GM21529 (cell line): Measurements from ENCODE around the gene SH3GL2.
A peak's percentile ranks its signal among the peaks of the same experiment; 100 is the strongest.

Experiments
- ATAC-seq: cut with Tn5 transposase; IDR thresholded peaks from one replicate; pipeline ENCODE4 v1.9.1; 2021; ENCODE audit not compliant: unreplicated experiment

SH3GL2 gene

DNA sequence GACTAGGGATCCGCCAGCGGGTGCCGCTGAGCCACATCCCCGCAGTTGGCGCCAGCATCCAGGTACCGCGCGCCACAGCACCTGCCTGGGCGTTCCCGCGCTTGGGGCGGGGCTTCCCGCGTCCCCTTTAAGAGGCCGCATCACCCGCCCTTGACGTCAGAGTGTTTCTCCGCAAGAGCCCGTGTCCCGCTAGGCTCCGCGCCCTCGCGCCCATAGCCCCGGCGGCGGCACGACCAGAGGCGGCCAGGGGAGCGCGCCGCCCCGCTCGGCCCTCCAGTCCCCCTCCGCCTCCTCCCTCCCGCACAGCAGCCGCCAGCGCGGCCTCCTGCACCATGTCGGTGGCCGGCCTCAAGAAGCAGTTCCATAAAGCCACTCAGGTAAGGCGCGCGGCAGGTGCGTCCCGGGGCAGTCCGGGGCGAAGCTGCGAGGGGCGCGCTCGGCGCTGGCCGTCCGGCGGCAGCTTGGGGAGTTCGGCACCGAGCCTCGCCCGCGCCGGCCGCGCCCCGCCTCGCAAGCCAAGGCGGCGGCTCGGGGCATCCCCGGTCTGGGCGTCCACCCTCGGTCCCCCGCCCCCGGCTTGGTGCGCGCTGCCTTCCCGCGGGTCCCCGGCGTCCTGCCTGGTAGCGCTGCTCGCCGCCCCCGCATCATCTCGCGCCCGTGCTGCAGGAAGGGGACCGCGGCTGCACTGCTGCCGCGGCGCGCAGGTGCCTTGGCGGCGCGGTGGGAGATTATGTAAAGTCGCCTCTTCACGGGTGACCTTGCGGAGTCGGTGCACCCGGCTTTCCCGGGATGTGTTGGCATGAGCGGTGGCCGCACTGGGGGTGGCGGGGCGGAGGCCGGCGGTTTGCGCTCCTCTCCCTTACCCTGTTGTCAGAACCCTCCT lies at the start of gene SH3GL2:
TSS of gene SH3GL2 (plus strand) at position 156 of the 883 bp plus-strand sequence.
- no peak for ATAC-seq

DNA sequence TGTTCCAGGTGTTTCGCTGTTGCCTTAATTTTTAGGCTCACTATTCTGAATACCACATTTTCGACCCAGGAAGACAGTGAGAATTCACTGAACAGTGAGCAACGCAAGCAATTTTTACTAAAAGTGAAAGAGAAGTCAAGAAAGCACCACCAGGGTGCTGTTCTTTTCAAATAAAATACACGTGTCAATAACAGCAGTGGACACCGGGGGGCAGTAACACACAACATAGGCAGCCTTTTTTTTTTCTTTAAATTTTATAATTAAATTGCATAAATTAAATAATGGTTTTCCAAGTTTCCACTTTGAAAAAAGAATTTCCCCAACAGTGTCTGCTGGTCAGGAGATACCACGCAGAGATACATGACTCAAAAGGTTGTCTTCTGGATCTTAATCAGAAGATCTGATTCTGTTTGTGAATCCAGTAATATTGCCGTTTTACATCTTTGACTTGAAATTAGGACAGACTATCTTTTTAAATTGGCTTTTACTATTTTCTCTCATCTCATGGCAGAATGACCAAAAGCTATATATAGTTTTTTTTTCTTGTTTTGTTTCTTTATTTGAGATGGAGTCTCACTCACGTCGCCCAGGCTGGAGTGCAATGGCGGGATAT lies 47.1 kb upstream of the SH3GL2 start:
- peak; percentile 90 for ATAC-seq

DNA sequence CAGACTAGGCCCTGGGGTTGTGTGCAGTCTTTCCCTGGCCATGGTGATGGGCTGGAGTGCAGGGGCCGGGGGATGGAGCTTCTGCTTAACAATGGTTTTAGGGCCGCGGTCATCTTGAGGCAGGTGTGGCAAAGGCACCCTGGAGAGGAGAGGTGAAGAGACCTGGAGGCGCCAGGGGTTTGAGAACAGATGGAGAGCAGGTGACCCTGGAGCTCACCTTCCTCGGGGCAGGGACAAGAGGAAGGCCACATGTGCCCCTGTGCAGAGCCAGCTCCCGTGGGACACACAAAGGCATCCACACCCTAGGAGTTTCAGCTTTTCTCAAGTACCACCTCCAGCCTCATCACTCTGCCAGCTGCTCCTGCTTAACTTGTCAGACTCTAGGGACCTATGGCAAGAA lies 46.4 kb upstream of the SH3GL2 start:
- no peak for ATAC-seq

DNA sequence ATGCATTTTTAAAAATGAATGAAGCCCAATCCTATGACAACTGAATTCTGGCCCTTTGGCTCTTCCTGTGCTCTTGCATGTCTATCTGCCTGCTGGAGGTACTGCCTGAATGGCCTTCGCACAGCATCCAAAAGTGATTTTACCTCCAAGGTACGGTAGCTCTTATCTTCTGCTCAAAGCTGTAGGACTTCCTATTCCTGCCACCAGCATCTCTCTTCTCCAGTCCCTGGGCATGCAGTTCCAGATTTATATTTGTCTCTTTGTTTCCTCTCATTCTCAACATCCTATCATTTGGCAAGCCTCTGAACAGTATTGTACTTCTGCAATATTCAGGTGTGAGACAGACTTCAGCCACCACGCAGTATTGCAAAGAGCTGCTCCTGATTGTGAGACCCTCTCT lies 43.7 kb upstream of the SH3GL2 start:
- ATAC-seq, result no peak

DNA sequence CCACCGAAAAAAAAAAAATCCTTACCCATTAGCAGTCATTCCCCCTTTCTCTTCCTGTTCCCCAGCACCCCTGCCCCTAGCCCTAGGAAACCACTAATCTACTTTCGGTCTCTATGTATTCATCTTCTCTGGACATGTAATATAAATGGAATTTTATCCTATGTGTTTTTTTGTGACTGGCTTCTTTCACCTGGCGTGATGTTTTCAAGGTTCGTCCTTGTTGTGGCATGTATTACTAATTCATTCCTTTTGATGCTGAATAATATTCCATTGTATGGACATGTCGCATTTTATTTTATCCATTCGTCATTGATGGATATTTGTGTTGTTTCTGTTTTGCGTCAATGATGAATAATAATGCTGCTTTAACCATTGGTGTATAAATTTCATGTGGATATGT lies 42.8 kb upstream of the SH3GL2 start:
- no peak for ATAC-seq

DNA sequence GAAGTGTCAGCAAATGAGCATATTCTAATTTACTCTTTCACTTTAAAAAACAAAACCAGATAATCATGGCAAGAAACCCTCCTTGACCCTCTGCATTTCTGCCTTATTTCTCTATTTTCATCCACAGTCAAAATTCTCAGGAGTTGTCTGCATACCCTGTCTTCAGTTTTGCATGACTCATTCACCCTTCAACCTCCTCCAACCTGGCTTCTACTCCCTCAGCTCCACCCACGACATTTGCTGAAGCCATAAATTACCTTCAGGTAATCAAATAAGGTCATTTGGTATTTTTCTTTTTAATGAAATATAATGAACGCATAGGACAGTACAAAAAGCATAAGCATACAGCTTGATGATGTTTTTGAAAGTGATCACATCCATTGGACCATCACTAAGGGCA lies 27.8 kb upstream of the SH3GL2 start:
- ATAC-seq, result no peak

DNA sequence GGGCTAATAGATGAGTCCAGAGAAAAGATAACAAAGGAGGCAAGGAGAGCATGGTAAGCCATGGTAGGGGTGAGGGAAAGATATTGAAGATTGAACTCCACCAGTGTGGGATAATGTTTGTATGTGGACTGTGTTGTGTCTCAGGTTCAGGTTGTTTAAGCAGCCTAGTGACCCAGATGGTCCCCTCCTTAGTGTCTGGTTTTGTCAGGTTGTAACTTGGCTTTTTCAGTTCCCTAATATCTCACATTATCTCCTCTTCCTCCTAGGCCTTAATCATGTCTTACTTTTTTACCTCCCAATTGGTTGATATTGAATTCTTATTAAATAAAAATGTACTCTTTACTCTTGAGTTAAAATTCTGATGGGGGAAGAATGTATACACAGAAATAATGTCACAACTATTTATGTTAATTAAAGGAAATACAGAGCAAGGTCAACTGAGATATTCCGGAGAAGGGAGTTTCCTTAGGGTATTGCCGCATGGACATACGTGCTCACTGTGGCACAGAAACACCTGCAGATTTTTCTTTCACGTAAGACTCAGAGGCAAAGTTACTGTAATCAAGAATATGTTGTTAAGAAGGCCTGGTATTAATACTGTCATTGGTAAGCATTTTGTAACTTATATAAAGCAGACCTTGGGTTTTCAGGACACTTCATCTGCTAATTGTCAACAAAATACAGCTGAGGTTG lies 23.4 kb upstream of the SH3GL2 start:
- no peak for ATAC-seq

DNA sequence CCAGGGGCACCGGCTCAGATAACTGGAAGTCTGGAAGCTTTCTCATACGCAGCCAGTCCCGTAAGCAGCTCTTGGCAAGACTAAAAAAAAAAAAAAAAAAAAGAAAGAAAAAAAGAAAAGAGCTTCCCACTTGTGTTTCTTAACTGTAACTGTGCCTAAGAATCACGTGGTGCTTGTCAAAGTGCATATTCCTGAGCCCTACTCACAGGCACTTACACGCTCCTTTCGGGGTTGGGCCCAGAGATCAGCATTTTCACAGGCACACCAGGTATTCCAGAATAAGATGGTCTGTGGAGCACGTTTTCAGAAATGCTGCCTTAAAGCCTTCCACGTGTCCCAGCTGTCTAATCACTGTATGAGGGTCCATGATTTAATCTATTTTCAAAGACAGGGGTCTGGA lies 22.6 kb upstream of the SH3GL2 start:
- no peak for ATAC-seq

DNA sequence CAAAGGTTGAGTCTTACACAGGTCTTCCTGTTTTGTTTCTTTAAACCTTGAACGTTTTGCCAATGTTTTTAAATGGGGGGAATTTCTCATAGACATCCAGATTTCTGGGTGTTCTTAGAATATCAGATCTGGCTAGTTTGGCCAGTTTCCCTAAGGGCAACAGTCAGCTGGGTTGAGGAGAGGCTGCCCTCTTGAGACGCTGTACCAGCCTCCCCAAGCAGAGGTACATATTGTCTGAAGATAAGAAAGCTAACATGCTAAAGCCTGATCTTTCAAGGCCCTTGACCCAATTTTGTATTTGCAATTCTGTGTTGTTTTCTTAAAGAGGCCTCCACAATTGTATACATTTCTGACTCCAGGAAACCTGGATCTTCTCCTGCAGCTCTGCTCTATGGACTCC lies 21.9 kb upstream of the SH3GL2 start:
- no peak for ATAC-seq

DNA sequence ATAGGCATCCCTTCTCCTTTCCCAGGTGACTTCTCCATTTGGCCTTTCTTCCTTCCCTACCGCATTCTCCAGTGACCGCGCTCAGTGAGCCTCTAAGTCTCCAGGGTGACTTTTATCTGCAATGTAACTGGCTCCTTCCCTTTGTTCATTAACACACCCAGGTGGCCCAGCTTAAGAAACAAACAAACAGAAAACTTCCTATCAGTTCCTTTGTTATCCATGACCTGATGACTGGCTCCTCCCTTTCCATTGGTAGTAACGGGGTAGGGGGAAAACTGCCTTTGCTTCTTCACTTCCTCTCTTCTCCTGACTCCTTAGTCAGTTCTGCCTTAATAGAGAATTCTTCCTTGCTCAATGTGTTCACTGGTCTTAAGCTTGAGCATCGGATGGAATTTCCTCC lies 7.0 kb upstream of the SH3GL2 start:
- no peak for ATAC-seq

DNA sequence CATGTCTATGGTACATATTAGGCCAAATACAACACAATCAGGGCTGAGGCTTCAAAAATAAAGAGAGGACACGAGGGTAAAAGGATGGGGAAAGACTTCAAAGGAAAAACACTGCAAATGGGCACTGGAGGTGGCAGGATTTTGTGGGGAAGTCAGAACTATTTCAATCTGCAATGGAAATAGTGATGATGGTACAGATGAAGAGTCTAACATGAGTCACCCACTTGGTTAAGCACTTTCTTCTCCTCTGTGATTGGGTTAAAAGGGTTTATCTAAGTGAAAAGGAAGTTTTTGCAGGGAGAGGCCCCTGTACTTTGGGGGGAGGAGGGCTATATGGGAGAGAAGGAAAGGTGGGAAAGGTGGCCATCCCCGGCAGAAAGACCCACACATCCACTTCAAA lies 4.5 kb upstream of the SH3GL2 start:
- no peak for ATAC-seq

DNA sequence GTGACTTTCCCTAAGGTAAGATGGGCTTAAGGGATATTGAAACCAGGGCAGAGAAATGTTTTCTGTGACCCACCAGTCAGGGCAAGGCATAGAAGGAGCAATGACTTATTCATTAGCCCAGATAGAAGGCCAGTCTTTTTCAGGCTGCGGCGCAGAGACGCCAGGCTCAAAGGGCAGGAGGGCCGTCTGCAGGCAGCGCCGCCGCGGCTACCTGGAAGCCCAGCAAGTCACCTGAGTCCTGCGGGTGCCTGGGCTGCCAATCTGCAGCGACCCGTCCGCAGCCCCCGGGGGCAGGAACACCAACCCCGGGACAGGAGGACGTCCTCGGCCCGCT lies 322 bp upstream of the SH3GL2 start:
- ATAC-seq, result no peak

DNA sequence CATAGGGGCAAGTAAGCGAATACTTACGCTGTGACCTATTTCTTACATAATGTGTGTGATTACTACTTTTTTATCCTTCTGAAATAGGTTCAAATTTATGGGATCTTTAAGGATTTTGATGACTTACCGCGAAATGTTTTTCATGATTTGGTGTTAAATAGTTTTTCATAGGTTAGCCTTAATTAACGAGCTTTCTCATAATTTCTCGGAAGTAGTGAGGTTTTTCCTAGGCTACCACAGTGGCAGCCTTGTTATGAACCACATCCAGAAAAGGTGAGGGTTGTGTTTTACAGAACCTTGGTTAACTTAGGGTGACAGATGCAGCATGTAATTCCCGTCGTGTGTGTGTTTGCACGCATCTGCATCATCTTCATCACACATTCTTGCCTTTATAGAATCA lies 1.3 kb downstream of the SH3GL2 start:
- ATAC-seq, result no peak

DNA sequence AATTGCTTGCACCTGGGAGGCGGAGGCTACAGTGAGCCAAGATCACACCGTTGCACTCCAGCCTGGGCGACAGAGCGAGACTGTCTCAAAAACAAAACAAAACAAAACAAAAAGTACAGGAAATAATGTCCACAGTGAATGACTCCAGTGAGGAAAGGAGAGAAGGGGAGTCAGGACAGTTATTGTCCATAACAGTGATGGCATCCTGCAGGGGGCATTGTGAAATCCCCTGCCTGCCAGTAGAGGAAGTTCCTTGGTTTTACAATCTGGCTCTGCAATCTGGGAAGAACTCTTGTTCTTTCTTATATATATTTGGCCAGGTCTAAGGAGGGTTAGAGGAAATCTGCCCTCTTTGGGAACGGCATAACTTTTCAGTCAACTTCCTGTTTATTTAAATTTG lies 8.2 kb downstream of the SH3GL2 start:
- ATAC-seq, result no peak

DNA sequence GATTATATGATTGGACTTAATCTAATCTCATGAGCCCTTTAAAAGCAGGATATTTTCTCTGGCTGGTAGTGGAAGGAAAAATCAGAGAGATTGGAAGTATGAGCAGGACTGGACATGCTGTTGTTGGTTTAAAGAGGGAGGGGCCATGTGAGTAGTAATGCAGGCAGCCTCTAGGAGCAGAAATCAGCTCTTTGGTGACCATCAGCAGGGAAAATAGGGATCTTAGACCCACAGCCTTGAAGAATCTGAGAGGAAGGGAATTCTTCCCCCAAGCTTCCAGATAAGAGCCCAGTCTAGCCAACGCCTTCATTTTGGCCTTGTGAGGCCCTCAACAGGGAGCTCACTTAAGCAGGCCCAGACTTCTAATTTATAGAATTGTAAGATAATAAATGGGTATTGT lies 9.5 kb downstream of the SH3GL2 start:
- no peak for ATAC-seq

DNA sequence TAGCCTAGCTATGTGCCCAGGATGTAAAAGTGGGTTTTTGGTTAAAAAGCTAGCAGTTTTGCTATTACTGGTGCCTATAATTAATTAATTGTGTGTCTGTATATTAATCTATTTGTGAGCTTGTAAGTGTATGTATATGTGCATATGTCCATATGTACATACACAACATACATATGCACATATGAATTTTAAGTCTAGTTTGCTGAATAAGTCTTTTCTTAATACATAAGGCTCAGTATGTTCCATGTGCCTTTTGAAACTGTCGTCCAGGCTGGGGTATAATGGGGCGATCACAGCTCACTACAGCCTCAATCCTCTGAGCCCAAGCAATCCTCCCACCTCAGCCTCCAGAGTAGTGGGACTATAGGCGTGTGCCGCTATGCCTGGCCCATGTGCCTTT lies 10.1 kb downstream of the SH3GL2 start:
- no peak for ATAC-seq

DNA sequence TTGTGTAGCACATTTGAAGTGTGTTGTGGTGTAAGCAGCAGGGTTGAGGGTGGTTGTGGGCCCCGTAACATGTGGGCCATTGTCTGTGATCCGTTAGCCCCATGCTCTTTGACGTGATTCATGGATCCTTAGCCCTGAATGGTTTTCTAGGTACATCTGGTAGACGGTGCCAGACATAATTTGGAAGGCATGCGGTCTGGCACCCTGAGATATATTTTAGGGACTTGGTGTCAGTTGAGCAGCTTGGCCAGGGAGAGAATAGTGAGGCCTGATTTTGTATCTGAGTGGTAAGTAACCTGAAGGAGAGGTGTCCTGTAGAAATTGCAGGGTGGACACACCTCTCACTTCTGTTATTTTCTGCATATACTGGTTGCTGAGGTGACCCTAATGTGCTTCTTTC lies 10.9 kb downstream of the SH3GL2 start:
- ATAC-seq, result no peak

DNA sequence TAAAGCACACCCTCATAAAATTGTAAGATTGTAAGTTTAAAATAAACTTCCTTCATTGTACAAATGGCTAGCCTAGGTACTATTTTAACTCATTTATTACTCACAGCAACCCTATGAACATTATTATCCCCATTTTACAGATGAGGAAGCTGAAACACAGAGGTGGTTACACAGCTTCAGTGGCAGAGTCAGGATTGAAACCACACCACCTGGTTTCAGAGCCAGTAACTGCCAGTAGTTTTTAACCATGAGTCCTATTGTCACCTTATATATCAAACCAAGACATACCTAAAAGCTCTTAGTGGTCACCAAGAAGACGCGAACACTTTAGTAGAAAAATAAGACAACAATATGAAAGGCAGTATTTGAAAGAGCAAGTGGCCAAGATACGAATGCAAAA lies 16.1 kb downstream of the SH3GL2 start:
- ATAC-seq, result no peak

DNA sequence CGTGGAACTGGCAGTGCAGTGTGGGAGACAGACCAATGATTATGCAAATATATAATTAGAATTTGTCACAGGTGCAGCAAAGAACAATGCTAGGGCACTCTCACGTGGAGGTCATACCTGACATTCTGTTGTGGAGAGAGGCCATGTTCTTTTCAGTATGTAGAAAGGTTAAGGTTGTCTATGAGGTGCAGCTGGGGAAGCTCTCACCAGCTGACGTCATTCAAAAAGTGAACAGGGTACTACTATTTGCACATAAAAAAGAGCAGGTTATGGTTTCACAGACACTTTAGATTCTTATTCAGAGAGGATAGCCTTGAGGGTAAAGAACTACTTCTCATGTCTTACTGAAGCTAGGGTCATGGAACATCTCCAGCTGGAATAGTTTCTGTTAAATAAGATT lies 19.1 kb downstream of the SH3GL2 start:
- no peak for ATAC-seq

DNA sequence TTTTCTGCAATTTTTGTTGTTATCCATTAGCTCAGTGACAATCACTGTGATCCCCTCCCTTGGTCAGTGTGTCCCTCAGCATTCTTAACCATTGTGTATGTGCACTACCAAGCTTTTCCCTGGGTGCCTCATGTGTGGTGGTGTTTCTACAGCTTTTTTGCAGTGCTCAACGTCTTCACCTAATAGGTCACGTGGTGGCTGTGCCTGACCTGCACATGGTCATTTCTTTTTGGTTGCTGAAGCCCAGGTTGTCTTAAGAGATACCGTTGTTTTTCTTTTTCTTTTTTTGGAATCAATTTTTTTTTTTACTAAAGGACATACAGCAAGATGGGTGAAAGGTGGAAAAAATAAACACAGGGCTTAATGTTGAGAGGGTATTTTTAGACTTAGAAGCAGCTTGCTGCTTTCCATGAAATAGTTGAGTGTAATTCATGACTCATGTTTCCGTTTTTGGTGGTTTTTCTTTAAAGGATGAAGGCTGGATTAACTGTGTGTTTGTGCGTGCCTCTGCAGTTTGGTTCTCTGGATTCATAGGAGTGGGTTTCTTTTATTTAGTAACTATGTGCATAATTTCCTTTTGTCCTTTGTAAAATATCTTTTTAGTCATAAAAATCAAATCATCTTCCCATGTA lies 22.2 kb downstream of the SH3GL2 start:
- no peak for ATAC-seq

DNA sequence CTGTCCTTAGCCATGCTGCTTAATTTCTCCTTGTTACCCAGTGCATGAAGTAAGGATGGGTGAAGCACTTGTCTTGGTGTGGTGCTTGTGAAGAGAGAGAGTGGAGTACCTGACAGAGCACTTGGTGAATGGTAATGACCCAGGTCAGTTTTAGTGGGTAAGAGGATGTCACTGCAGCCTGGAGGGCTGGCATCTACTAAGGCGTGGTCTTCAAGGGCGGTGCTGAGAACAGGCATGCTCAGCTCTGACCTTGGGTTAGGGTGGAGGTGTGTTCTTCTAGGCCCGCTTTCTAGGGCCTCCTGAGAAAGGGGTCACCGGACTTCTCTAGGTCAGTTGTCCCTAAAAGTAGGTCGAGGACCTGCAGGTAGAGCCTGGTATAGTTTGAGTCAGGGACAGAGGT lies 25.7 kb downstream of the SH3GL2 start:
- ATAC-seq, result no peak
